H9 (cell line): ENCODE measurements around the gene C11orf58. TPM values are rescaled to one million over a fixed set of nuclear protein-coding genes. Genes with fewer than 3 reads are reported as not detected.

Source experiments
- DNase-seq: peaks from one replicate; pipeline ENCODE4 v3.0.0-alpha.2; 2017
- H2AFZ ChIP-seq: one replicate; pipeline ENCODE4 v1.6.1; 2013; ENCODE audit warnings: mild to moderate bottlenecking, low read length, control low read depth, moderate library complexity
- H2AK5ac ChIP-seq: 2 replicates; pipeline ENCODE4 v1.6.1; 2013; ENCODE audit warnings: low read length, control low read depth, mixed read lengths; ENCODE audit not compliant: insufficient read length
- H2BK120ac ChIP-seq: one replicate; pipeline ENCODE4 v1.6.1; 2013; ENCODE audit warnings: low read depth, mild to moderate bottlenecking, low read length, control low read depth, inconsistent platforms; ENCODE audit not compliant: poor library complexity, severe bottlenecking
- H2BK12ac ChIP-seq: 2 replicates; pipeline ENCODE4 v1.6.1; 2013; ENCODE audit warnings: low read length, control low read depth, mixed read lengths, low read depth; ENCODE audit not compliant: insufficient read length
- H2BK15ac ChIP-seq: 2 replicates; pipeline ENCODE4 v1.6.1; 2013; ENCODE audit warnings: low read depth, low read length, control low read depth
- H2BK20ac ChIP-seq: one replicate; pipeline ENCODE4 v1.6.1; 2013; ENCODE audit warnings: low read depth, mild to moderate bottlenecking, low read length, control low read depth, inconsistent platforms; ENCODE audit not compliant: poor library complexity, severe bottlenecking
- H2BK5ac ChIP-seq: 2 replicates; pipeline ENCODE4 v1.6.1; 2013; ENCODE audit warnings: low read length, control low read depth, mixed read lengths; ENCODE audit not compliant: insufficient read length
- H3K14ac ChIP-seq: 2 replicates; pipeline ENCODE4 v1.6.1; 2013; ENCODE audit warnings: low read length, control low read depth; ENCODE audit not compliant: insufficient read depth
- H3K18ac ChIP-seq: 2 replicates; pipeline ENCODE4 v1.6.1; 2013; ENCODE audit warnings: low read depth, mild to moderate bottlenecking, mixed read lengths, low read length, control low read depth; ENCODE audit not compliant: insufficient read length
- H3K23ac ChIP-seq: 2 replicates; pipeline ENCODE4 v1.6.1; 2013; ENCODE audit warnings: low read length, control low read depth, mixed read lengths, low read depth; ENCODE audit not compliant: insufficient read length
- H3K23me2 ChIP-seq: 2 replicates; pipeline ENCODE4 v1.6.1; 2013; ENCODE audit warnings: low read depth, mild to moderate bottlenecking, mixed read lengths, low read length, control low read depth; ENCODE audit not compliant: insufficient read length, poor library complexity, severe bottlenecking
- H3K27ac ChIP-seq: 2 replicates; pipeline ENCODE4 v1.5.1; 2013; ENCODE audit warnings: low read length, control low read depth, mixed read lengths, low read depth; ENCODE audit not compliant: insufficient read length
- H3K27me3 ChIP-seq: 2 replicates; pipeline ENCODE4 v1.6.1; 2013; ENCODE audit warnings: low read length, control low read depth, inconsistent platforms; ENCODE audit not compliant: insufficient read depth
- H3K4ac ChIP-seq: 2 replicates; pipeline ENCODE4 v1.6.1; 2013; ENCODE audit warnings: low read depth, mild to moderate bottlenecking, control low read depth, inconsistent platforms, low read length, moderate library complexity
- H3K4me1 ChIP-seq: 2 replicates; pipeline ENCODE4 v1.6.1; 2013; ENCODE audit warnings: low read length, control low read depth, inconsistent platforms; ENCODE audit not compliant: insufficient read depth
- H3K4me2 ChIP-seq: 2 replicates; pipeline ENCODE4 v1.6.1; 2013; ENCODE audit warnings: low read length, control low read depth, mixed read lengths; ENCODE audit not compliant: insufficient read length, insufficient read depth
- H3K56ac ChIP-seq: 2 replicates; pipeline ENCODE4 v1.6.1; 2013; ENCODE audit warnings: low read depth, mild to moderate bottlenecking, mixed read lengths, low read length, control low read depth; ENCODE audit not compliant: insufficient read length
- H3K79me1 ChIP-seq: 2 replicates; pipeline ENCODE4 v1.6.1; 2013; ENCODE audit warnings: low read depth, mild to moderate bottlenecking, moderate library complexity, low read length, control low read depth, inconsistent platforms; ENCODE audit not compliant: insufficient read depth, poor library complexity, severe bottlenecking
- H3K79me2 ChIP-seq: 2 replicates; pipeline ENCODE4 v1.6.1; 2013; ENCODE audit warnings: low read length, control low read depth, inconsistent platforms; ENCODE audit not compliant: insufficient read depth
- H3K9ac ChIP-seq: 2 replicates; pipeline ENCODE4 v1.6.1; 2013; ENCODE audit warnings: low read length, control low read depth, mixed read lengths; ENCODE audit not compliant: insufficient read length; ENCODE audit errors: extremely low read depth
- H3K9me3 ChIP-seq: one replicate; pipeline ENCODE4 v1.6.1; 2013; ENCODE audit warnings: low read depth, low read length, inconsistent platforms; ENCODE audit not compliant: control insufficient read depth
- H3T11ph ChIP-seq: one replicate; pipeline ENCODE4 v1.6.1; 2013; ENCODE audit warnings: mild to moderate bottlenecking, low read length, control low read depth, inconsistent platforms
- H4K20me1 ChIP-seq: one replicate; pipeline ENCODE4 v1.6.1; 2013; ENCODE audit not compliant: control insufficient read depth, insufficient read length, insufficient read depth
- H4K5ac ChIP-seq: 2 replicates; pipeline ENCODE4 v1.6.1; 2013; ENCODE audit warnings: low read depth, mild to moderate bottlenecking, mixed read lengths, low read length, control low read depth; ENCODE audit not compliant: insufficient read length
- H4K8ac ChIP-seq: replicated peaks from 2 replicates; pipeline ENCODE4 v1.6.1; 2013; ENCODE audit warnings: low read length, control low read depth, mixed read lengths, low read depth; ENCODE audit not compliant: insufficient read length
- H4K91ac ChIP-seq: 2 replicates; pipeline ENCODE4 v1.6.1; 2013; ENCODE audit warnings: low read depth, mild to moderate bottlenecking, moderate library complexity, mixed read lengths, low read length, control low read depth; ENCODE audit not compliant: insufficient read length
- H3K27ac Mint-ChIP-seq, 3 experiments: 2 replicates in 2 of 3; 3 replicates in 1 of 3; pipeline ENCODE4 v1.8.0; 2020 to 2021; ENCODE audit warnings: mixed read lengths in 3 of 3, mild to moderate bottlenecking in 1 of 3, moderate library complexity in 1 of 3
- H3K27me3 Mint-ChIP-seq: 2 replicates; pipeline ENCODE4 v1.8.0; 2021; ENCODE audit warnings: low read depth, mild to moderate bottlenecking, moderate library complexity, mixed read lengths
- H3K36me3 Mint-ChIP-seq, 3 experiments: 2 replicates in 2 of 3; 3 replicates in 1 of 3; pipeline ENCODE4 v1.8.0; 2020 to 2021; ENCODE audit warnings: low read depth in 3 of 3, mixed read lengths in 3 of 3; ENCODE audit not compliant: insufficient read depth in 1 of 3
- H3K4me1 Mint-ChIP-seq, 2 experiments: 2 replicates each; pipeline ENCODE4 v1.8.0; 2020; ENCODE audit warnings: mixed read lengths in 2 of 2
- H3K4me3 Mint-ChIP-seq, 2 experiments: 2 replicates in 1 of 2; 3 replicates in 1 of 2; pipeline ENCODE4 v1.8.0; 2020 to 2021; ENCODE audit warnings: mild to moderate bottlenecking in 2 of 2, mixed read lengths in 2 of 2, moderate library complexity in 1 of 2
- H3K9me3 Mint-ChIP-seq, 2 experiments: 2 replicates in 1 of 2; 3 replicates in 1 of 2; pipeline ENCODE4 v1.8.0; 2020; ENCODE audit warnings: mild to moderate bottlenecking in 2 of 2, mixed read lengths in 2 of 2, moderate library complexity in 1 of 2
- CTCF ChIP-seq: fragments of 200-600 bp; sonication (generic); conservative IDR thresholded peaks from 3 replicates; pipeline ENCODE4 v1.8.0; 2021; ENCODE audit warnings: antibody characterized with exemption, mild to moderate bottlenecking
- WGBS: extraction: QIAGEN DNeasy Blood & Tissue Kit; methylation state at CpG from one replicate; pipeline ENCODE4 v1.1.7; 2013; ENCODE audit warnings: missing lambda C conversion rate, low lambda C conversion rate, mixed read lengths; ENCODE audit not compliant: insufficient read length; ENCODE audit errors: extremely low coverage; 5-methylcytosine and 5-hydroxymethylcytosine counted together
- total RNA-seq: library from RNA; stranded (reverse); gene quantifications from 2 replicates; pipeline ENCODE4 v1.2.1, GENCODE V29; 2021

The C11orf58 gene
- total RNA-seq, 1 experiment from 2014 or later: 169 TPM

DNA sequence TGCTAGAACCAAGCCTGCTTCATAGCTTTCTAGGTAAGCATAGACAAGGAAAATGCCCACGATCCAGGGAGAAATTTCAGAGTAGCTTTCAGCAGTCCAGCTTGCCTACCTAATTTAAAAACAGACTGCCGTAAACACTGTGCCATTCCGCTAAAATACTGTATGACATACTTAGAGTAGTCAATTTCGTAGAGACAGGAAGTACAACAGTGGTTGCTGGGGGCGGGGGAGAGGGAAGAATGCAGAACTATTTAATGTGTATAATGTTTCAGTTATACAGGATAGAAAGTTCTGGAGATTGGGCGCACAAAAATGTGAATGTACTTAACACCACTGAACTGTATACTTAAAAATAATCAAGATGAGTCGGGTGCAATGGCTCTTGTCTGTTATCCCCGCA, 56.7 kb downstream of the C11orf58 start:
- Histone ChIP-seq H3K23ac (no peak overlapping the region), H4K5ac (no peak overlapping the region), H3K27me3 (no peaks in the 10 kb centered on the region), H3K4me1 (no peaks in the 10 kb centered on the region), H3K9me3 (no peaks in the 10 kb centered on the region), H2AFZ (no peak overlapping the region), H2BK20ac (no peak overlapping the region), H4K91ac (no peak overlapping the region), H3K18ac (no peak overlapping the region), H2BK15ac (no peak overlapping the region), H4K8ac (no peak overlapping the region), H4K20me1 (no peaks in the 10 kb centered on the region), H3K79me1 (no peaks in the 10 kb centered on the region), H2BK120ac (no peak overlapping the region), H2BK12ac (no peak overlapping the region), H3T11ph (no peak overlapping the region), H3K23me2 (no peaks in the 10 kb centered on the region), H3K27ac (no peak overlapping the region), H3K9ac (no peak overlapping the region), H3K4me2 (no peak overlapping the region), H2AK5ac (no peak overlapping the region), H3K4ac (no peak overlapping the region), H2BK5ac (no peak overlapping the region), H3K14ac (no peak overlapping the region), H3K79me2 (no peaks in the 10 kb centered on the region), H3K56ac (no peak overlapping the region)
- H3K27me3 Mint-ChIP-seq: no peaks in the 10 kb centered on the region
- no peaks in the 10 kb centered on the region for H3K9me3 Mint-ChIP-seq
- no CpG with 5 or more reads among the region's 8 CpGs for WGBS
- DNase-seq: no peak
- TF ChIP-seq CTCF: no peak
- peaks cover 0 to 25% (median 10%) of the 10 kb centered on the region in 3 experiments; a peak in 4 of 7 replicates for H3K36me3 Mint-ChIP-seq
- H3K4me3 Mint-ChIP-seq: no peak overlapping the region
- peak overlapping the region in 1 of 3 experiments; percentile 6; a peak in 1 of 7 replicates for H3K27ac Mint-ChIP-seq
- peaks cover 0 to 12% of the 10 kb centered on the region in 2 experiments; a peak in 2 of 4 replicates for H3K4me1 Mint-ChIP-seq
